Liver (tissue), 9 donors: ENCODE data around the gene SLC16A14. TPM values are rescaled to one million over a fixed set of nuclear protein-coding genes. Genes with fewer than 3 reads are reported as not detected.

ENCODE experiments used
- DNase-seq: peaks from one replicate; pipeline ENCODE4 v3.0.0-alpha.2; 2017; ENCODE audit warnings: low spot score
- H3K27ac ChIP-seq, 2 donors: one replicate each; pipeline ENCODE4 v1.7.0; 2013; ENCODE audit warnings: inconsistent platforms in 2 of 2, low read length in 2 of 2, control low read depth in 1 of 2, low read depth in 1 of 2, mild to moderate bottlenecking in 1 of 2
- H3K27me3 ChIP-seq, 4 donors: one replicate each; pipeline versions ENCODE4 v1.6.1 to v1.7.0; 2013; ENCODE audit warnings: low read length in 3 of 4, inconsistent platforms in 1 of 4, mild to moderate bottlenecking in 1 of 4, moderate library complexity in 1 of 4; ENCODE audit not compliant: control insufficient read depth in 4 of 4, insufficient read depth in 4 of 4
- H3K36me3 ChIP-seq, 4 donors: one replicate each; pipeline versions ENCODE4 v1.6.1 to v1.7.0; 2013; ENCODE audit warnings: low read length in 3 of 4, mild to moderate bottlenecking in 3 of 4, low read depth in 1 of 4, moderate library complexity in 1 of 4; ENCODE audit not compliant: control insufficient read depth in 4 of 4, insufficient read depth in 3 of 4
- H3K4me1 ChIP-seq, 4 donors: one replicate each; pipeline versions ENCODE4 v1.6.1 to v1.7.0; 2013; ENCODE audit warnings: low read length in 3 of 4, mild to moderate bottlenecking in 3 of 4, moderate library complexity in 1 of 4; ENCODE audit not compliant: control insufficient read depth in 4 of 4, insufficient read depth in 4 of 4
- H3K4me3 ChIP-seq, 3 donors: one replicate each; pipeline versions ENCODE4 v1.6.1 to v1.7.0; 2013; ENCODE audit warnings: low read length in 3 of 3, control low read depth in 1 of 3, low read depth in 1 of 3, mild to moderate bottlenecking in 1 of 3
- H3K9ac ChIP-seq, 2 donors: one replicate each; pipeline ENCODE4 v1.7.0; 2013; ENCODE audit warnings: low read length in 2 of 2, mild to moderate bottlenecking in 2 of 2, moderate library complexity in 2 of 2, control low read depth in 1 of 2, low read depth in 1 of 2
- H3K9me3 ChIP-seq, 4 donors: one replicate each; pipeline versions ENCODE4 v1.6.1 to v1.7.0; 2013; ENCODE audit warnings: low read length in 3 of 4; ENCODE audit not compliant: control insufficient read depth in 4 of 4
- EGR1 ChIP-seq, 2 donors: IDR thresholded peaks; 2 replicates each; pipeline ENCODE4 v1.6.1; 2016 to 2018; ENCODE audit warnings: antibody characterized with exemption in 2 of 2, low read depth in 2 of 2
- FOXA1 ChIP-seq: IDR thresholded peaks from 2 replicates; pipeline ENCODE4 v1.6.1; 2016; ENCODE audit warnings: antibody characterized with exemption
- FOXA2 ChIP-seq: IDR thresholded peaks from 2 replicates; pipeline ENCODE4 v1.6.1; 2016; ENCODE audit warnings: antibody characterized with exemption
- GABPA ChIP-seq, 2 donors: IDR thresholded peaks in 1 of 2; conservative IDR thresholded peaks in 1 of 2; 2 replicates each; pipeline ENCODE4 v1.6.1; 2016; ENCODE audit warnings: antibody characterized with exemption in 2 of 2, mild to moderate bottlenecking in 1 of 2, moderate library complexity in 1 of 2
- HNF4A ChIP-seq, 2 donors: conservative IDR thresholded peaks; 2 replicates each; pipeline ENCODE4 v1.6.1; 2016; ENCODE audit warnings: antibody characterized with exemption in 2 of 2, mild to moderate bottlenecking in 2 of 2
- HNF4G ChIP-seq: IDR thresholded peaks from 2 replicates; pipeline ENCODE4 v1.6.1; 2016; ENCODE audit warnings: antibody characterized with exemption
- JUND ChIP-seq, 2 donors: IDR thresholded peaks; 2 replicates each; pipeline ENCODE4 v1.6.1; 2016; ENCODE audit warnings: antibody characterized with exemption in 2 of 2
- NR2F2 ChIP-seq: IDR thresholded peaks from 2 replicates; pipeline ENCODE4 v1.6.1; 2016; ENCODE audit warnings: antibody characterized with exemption
- RXRA ChIP-seq, 2 donors: IDR thresholded peaks; 2 replicates each; pipeline ENCODE4 v1.6.1; 2017 to 2018; ENCODE audit warnings: antibody characterized with exemption in 2 of 2, mild to moderate bottlenecking in 1 of 2
- SP1 ChIP-seq: IDR thresholded peaks from 2 replicates; pipeline ENCODE4 v1.6.1; 2018; ENCODE audit warnings: antibody characterized with exemption, mild to moderate bottlenecking
- TAF1 ChIP-seq: conservative IDR thresholded peaks from 2 replicates; pipeline ENCODE4 v1.6.1; 2016; ENCODE audit warnings: antibody characterized with exemption, mild to moderate bottlenecking
- YY1 ChIP-seq: IDR thresholded peaks from 2 replicates; pipeline ENCODE4 v1.6.1; 2016; ENCODE audit warnings: antibody characterized with exemption, mild to moderate bottlenecking
- WGBS: extraction: QIAGEN DNeasy Blood & Tissue Kit; methylation state at CpG from one replicate; pipeline ENCODE4 v1.1.7; 2013; 5-methylcytosine and 5-hydroxymethylcytosine counted together
- polyA plus RNA-seq, 2 donors: library from polyadenylated mRNA; stranded (reverse) in 1 of 2; unstranded in 1 of 2; fragments of 200-250 nt in 1 of 2; fragments of >200 nt in 1 of 2; fragmentation: Nextera tagmentation in 1 of 2; extraction: Ambion mirVana in 1 of 2; gene quantifications; one replicate each; pipeline versions ENCODE4 v1.2.1 to v1.2.3, GENCODE V29; 2013 to 2015
- total RNA-seq, 2 donors: library from RNA; depleted of rRNA; stranded (reverse); fragments of >200 nt; gene quantifications; one replicate each; pipeline ENCODE4 v1.2.3, GENCODE V29; 2014
- TF ChIP-seq, protein P1 (sequence below): IDR thresholded peaks from 2 replicates; pipeline ENCODE4 v1.6.1; 2016; ENCODE audit warnings: antibody characterized with exemption
- TF ChIP-seq, protein P2 (sequence below): fragments of 150-350 bp; IDR thresholded peaks from 2 replicates; pipeline ENCODE4 v1.5.1; 2017; ENCODE audit warnings: improper control_type of control experiment, low read depth, low read length; ENCODE audit not compliant: missing input control
- TF ChIP-seq, protein P3 (sequence below): IDR thresholded peaks from 2 replicates; pipeline ENCODE4 v1.6.1; 2016; ENCODE audit warnings: antibody characterized with exemption
- TF ChIP-seq, protein P4 (sequence below): IDR thresholded peaks from 2 replicates; pipeline ENCODE4 v1.6.1; 2016; ENCODE audit warnings: antibody characterized with exemption
- donor health status: healthy.
- donor health status: healthy.
- donor health status: healthy.
- donor health status: healthy.
- donor health status: healthy.

SLC16A14 gene
- total and polyA plus RNA-seq, 4 donors = 0.28 to 3.7 (median 1.1) TPM

DNA sequence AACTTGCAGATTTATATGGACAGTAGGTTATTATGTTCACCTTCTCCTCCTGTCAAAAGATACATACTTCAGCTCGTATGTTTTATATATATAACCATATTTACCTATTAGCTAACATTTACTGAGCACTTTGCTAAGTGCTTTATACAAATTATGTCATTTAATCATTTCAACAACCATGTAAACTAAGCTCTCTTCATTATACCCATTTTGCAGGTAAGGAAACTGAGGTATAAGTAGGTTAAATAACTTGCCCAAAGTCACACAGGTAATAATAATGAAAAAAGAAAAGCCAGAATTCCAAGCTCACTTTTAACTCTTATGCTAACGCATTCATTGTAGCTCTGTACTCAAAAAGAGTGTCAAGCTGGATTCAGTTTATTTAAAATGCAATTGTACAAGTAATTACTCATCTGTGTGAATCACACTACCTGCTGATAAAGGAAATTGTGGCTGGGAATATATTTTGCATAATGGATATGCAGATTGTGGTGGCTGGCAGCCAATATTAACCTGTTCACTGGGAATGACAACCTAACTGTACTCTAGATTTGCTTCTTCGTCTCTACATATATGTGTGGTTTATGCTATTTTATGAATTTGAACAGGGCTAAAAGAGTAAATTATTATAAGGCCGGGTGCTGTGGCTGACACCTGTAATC, 20.6 kb downstream of the SLC16A14 start:
- no peaks in the 10 kb centered on the region for H3K27me3 ChIP-seq
- DNase-seq = no peak
- TF ChIP-seq, protein P1, sequence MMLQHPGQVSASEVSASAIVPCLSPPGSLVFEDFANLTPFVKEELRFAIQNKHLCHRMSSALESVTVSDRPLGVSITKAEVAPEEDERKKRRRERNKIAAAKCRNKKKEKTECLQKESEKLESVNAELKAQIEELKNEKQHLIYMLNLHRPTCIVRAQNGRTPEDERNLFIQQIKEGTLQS = no peak
- TF ChIP-seq YY1 = no peak
- no peak for TF ChIP-seq FOXA2
- TF ChIP-seq, protein P2, sequence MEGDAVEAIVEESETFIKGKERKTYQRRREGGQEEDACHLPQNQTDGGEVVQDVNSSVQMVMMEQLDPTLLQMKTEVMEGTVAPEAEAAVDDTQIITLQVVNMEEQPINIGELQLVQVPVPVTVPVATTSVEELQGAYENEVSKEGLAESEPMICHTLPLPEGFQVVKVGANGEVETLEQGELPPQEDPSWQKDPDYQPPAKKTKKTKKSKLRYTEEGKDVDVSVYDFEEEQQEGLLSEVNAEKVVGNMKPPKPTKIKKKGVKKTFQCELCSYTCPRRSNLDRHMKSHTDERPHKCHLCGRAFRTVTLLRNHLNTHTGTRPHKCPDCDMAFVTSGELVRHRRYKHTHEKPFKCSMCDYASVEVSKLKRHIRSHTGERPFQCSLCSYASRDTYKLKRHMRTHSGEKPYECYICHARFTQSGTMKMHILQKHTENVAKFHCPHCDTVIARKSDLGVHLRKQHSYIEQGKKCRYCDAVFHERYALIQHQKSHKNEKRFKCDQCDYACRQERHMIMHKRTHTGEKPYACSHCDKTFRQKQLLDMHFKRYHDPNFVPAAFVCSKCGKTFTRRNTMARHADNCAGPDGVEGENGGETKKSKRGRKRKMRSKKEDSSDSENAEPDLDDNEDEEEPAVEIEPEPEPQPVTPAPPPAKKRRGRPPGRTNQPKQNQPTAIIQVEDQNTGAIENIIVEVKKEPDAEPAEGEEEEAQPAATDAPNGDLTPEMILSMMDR = no peak
- TF ChIP-seq JUND (IDR thresholded peaks at IDR 0.05) = no peak
- TF ChIP-seq, protein P3, sequence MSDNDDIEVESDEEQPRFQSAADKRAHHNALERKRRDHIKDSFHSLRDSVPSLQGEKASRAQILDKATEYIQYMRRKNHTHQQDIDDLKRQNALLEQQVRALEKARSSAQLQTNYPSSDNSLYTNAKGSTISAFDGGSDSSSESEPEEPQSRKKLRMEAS = no peak
- TF ChIP-seq RXRA (IDR thresholded peaks at IDR 0.05) = no peak
- no peak for TF ChIP-seq HNF4A (conservative IDR thresholded peaks at IDR 0.05)
- TF ChIP-seq EGR1 (IDR thresholded peaks at IDR 0.05; ENCODE audit: low read depth in 2 of 2) = no peak
- TF ChIP-seq TAF1 = no peak
- TF ChIP-seq FOXA1 = no peak
- no peak for TF ChIP-seq GABPA (IDR thresholded peaks at IDR 0.05 in 1 of 2, conservative IDR thresholded peaks at IDR 0.05 in 1 of 2)
- TF ChIP-seq, protein P4, sequence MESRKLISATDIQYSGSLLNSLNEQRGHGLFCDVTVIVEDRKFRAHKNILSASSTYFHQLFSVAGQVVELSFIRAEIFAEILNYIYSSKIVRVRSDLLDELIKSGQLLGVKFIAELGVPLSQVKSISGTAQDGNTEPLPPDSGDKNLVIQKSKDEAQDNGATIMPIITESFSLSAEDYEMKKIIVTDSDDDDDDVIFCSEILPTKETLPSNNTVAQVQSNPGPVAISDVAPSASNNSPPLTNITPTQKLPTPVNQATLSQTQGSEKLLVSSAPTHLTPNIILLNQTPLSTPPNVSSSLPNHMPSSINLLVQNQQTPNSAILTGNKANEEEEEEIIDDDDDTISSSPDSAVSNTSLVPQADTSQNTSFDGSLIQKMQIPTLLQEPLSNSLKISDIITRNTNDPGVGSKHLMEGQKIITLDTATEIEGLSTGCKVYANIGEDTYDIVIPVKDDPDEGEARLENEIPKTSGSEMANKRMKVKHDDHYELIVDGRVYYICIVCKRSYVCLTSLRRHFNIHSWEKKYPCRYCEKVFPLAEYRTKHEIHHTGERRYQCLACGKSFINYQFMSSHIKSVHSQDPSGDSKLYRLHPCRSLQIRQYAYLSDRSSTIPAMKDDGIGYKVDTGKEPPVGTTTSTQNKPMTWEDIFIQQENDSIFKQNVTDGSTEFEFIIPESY = no peak
- TF ChIP-seq HNF4G = no peak
- TF ChIP-seq NR2F2 = no peak
- no peak for TF ChIP-seq SP1
- H3K4me3 ChIP-seq = no peak overlapping the region
- peaks cover 0 to 3% (median 1%) of the 10 kb centered on the region in 4 donors for H3K36me3 ChIP-seq
- no peak overlapping the region for H3K27ac ChIP-seq
- no peaks in the 10 kb centered on the region for H3K9me3 ChIP-seq
- peaks cover 0 to 6% (median 2%) of the 10 kb centered on the region in 4 donors for H3K4me1 ChIP-seq
- H3K9ac ChIP-seq = no peak overlapping the region
- 92% methylated on average over 4 of the region's 4 CpGs for WGBS

DNA sequence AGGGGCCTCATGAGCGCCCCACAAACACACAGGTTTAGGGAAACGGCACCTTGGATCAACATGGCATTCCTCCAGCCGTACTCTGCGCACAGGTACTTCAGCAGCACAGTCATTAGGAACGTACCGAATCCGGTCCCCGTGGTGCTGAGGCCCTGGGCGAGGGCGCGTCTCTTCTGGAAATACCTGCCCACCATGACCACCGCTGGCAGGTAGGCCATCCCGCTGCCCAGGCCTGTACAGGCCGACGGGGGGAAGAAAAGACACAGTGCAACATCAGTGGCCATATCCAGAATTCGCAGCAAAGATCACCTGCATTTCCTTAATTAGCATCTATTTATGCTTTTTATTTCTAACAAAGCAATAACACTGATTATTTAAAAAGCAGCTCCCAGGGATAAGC, 22.2 kb downstream of the SLC16A14 start:
- Histone ChIP-seq H3K36me3 (peaks cover 0 to 3% (median 1%) of the 10 kb centered on the region in 4 donors), H3K27me3 (no peaks in the 10 kb centered on the region), H3K9me3 (no peaks in the 10 kb centered on the region), H3K9ac (no peak overlapping the region), H3K27ac (no peak overlapping the region), H3K4me3 (no peak overlapping the region), H3K4me1 (no peaks in the 10 kb centered on the region)
- 95% methylated on average over 16 of the region's 16 CpGs for WGBS
- TF ChIP-seq TAF1 = no peak
- TF ChIP-seq HNF4A (conservative IDR thresholded peaks at IDR 0.05) = no peak
- no peak for TF ChIP-seq YY1
- TF ChIP-seq, protein P4 = no peak
- TF ChIP-seq GABPA (IDR thresholded peaks at IDR 0.05 in 1 of 2, conservative IDR thresholded peaks at IDR 0.05 in 1 of 2) = no peak
- TF ChIP-seq, protein P2 = no peak
- TF ChIP-seq, protein P3 = no peak
- DNase-seq = no peak
